OCI-LY1 (cell line): ENCODE measurements around the gene GSPT1.

Experiments
- EZH2 ChIP-seq: fragments of 200-600 bp; sonication (generic), shearing (Covaris generic); IDR thresholded peaks from 2 replicates; pipeline ENCODE4 v1.8.0; 2017; ENCODE audit warnings: borderline replicate concordance, mixed run types, mild to moderate bottlenecking, antibody characterized with exemption, low read length, moderate library complexity, mixed read lengths
- TF ChIP-seq, protein P1 (sequence below): fragments of 200-600 bp; sonication (generic), shearing (Covaris generic); IDR thresholded peaks from 2 replicates; pipeline ENCODE4 v1.5.1; 2017; ENCODE audit warnings: mild to moderate bottlenecking, antibody characterized with exemption, low read length, moderate library complexity, mixed read lengths

DNA sequence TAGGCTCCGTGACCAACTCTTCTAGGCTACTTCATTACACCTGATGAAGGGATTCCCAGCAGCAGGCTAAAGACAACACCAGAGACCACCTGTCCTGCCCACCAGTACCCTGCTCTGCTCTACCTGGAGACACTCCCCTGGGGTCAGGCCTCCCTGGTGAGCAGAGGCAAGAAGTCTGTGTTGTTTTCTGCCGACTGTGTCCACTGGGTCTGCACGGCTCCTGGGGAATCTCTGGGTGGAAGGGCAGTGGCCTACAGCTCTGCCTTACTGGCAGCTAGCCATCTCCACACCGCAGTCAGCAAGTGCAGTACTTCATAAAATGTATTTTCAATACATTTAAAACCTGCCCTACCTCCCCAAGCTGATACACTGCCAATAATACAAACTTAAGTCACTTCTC, 71.3 kb downstream of the GSPT1 start:
- TF ChIP-seq, protein P1, sequence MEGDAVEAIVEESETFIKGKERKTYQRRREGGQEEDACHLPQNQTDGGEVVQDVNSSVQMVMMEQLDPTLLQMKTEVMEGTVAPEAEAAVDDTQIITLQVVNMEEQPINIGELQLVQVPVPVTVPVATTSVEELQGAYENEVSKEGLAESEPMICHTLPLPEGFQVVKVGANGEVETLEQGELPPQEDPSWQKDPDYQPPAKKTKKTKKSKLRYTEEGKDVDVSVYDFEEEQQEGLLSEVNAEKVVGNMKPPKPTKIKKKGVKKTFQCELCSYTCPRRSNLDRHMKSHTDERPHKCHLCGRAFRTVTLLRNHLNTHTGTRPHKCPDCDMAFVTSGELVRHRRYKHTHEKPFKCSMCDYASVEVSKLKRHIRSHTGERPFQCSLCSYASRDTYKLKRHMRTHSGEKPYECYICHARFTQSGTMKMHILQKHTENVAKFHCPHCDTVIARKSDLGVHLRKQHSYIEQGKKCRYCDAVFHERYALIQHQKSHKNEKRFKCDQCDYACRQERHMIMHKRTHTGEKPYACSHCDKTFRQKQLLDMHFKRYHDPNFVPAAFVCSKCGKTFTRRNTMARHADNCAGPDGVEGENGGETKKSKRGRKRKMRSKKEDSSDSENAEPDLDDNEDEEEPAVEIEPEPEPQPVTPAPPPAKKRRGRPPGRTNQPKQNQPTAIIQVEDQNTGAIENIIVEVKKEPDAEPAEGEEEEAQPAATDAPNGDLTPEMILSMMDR = no peak
- no peak for TF ChIP-seq EZH2
